TTC549 (cell line): ENCODE data around the gene NRXN3.

ENCODE experiments used
- FAIRE-seq: peaks from 2 replicates; lab custom pipeline; 2012; peaks lifted over from hg19 to GRCh38; lab: Jason Lieb, UNC

NRXN3 gene

GRCh38 chr14:79298373-79298772, 1128.2 kb downstream of the NRXN3 start:
- no peak for FAIRE-seq

GRCh38 chr14:79299162-79299561, 1129.0 kb downstream of the NRXN3 start:
- FAIRE-seq, result no peak

GRCh38 chr14:79304279-79304678, 1134.1 kb downstream of the NRXN3 start:
- no peak for FAIRE-seq

DNA sequence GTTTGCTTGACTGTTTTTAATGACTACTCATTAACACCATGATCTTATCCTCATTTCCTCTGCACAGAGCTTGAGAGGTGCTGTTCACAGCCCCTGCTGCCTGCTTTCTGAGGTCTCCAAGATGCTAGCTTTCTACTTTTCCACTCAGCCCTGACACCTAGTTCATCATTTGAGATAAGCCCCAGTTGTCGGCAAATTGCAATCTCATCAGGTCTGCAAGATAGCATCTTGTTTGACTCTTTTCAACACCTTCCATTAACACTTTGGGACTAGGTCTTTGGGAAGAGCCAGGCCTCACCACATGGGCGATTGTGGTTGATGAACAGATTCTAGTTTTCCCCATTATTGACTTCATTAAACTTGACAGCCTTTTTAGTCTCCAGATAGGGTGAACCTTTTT, 1136.4 kb downstream of the NRXN3 start:
- FAIRE-seq, result no peak

- FAIRE-seq, result no peak
Observed at GRCh38 chr14:79318371-79318770, 1148.2 kb downstream of the NRXN3 start.

- FAIRE-seq, result no peak
Observed at GRCh38 chr14:79320561-79320960, 1150.4 kb downstream of the NRXN3 start.

- no peak for FAIRE-seq
Observed at GRCh38 chr14:79321070-79321469, 1150.9 kb downstream of the NRXN3 start.

DNA sequence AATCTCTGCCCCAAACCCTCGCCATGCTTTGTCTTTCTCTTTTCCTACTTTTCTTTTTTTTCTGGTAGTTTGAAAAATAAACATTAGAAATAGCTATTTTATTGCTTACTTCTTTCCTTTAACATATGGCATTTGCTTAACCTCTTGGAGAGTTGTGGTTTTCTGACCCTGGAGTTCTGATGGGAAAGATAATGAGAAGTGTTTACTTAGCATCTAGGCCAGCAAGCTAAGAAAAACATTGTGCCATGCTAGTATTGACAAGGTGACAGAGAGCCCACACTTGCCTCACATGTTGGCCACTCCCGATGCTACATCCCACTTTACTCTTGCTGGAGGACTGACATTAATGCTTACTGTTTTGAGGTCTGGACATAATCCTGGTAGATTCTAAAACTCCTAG, 1154.9 kb downstream of the NRXN3 start:
- FAIRE-seq, result no peak

DNA sequence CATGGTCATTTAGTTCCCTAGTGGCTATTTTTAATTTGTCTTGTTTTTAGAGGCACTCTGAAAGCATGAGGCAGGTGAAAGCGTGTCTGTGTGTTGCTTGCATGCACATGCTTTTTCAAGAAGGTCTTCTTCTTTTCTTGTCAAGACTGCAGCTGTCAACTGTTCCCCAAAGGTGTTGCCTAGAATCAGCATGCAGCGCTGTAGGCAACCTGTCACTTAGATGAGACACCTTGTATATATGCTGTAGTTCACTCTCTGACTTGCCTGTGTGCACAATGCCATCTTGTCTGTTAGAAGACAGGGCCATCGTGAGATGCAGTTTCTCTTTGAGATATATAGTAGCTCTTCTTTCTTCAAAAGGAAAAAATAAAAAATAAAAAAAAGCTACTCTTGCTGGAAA, 1155.4 kb downstream of the NRXN3 start:
- no peak for FAIRE-seq

DNA sequence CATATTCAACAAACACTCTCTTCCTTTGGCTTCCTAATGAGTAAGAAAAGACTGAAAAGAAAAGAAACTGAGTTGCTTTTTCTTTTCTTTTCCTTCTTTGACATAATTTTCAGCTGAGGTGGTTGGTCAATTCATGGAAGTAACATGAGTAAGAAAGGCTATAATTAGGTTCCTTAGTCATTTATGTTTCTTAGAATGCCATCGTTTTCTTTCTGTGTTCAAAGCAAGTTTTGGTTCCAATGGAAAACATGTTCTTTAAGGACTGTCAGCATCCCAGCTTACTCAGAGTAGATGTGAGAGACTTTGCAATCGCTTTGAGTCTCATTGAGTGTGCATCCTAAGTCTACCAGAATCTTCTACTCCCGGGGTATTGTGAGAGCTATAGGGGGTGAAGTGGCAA, 1158.7 kb downstream of the NRXN3 start:
- no peak for FAIRE-seq

DNA sequence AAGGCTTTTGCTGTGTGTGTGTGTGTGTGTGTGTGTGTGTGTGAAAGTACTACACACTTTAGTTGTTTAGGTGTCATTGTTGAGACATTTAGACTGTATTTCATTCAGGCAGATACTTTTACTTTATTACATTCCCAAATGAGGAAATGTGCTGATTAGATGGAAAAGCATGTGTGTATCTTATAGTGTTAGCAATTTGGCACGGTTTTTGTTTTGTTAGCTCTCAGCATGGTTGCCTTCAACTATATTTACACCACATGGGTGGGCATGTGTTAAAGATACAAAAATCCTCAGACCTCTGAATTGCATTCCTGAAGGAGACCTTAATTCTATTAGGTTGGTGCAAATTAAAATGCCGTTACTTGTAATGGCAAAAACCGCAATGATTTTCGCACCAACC, 1161.7 kb downstream of the NRXN3 start:
- FAIRE-seq, result no peak

- no peak for FAIRE-seq
Observed at GRCh38 chr14:79332504-79333197, 1162.5 kb downstream of the NRXN3 start.

DNA sequence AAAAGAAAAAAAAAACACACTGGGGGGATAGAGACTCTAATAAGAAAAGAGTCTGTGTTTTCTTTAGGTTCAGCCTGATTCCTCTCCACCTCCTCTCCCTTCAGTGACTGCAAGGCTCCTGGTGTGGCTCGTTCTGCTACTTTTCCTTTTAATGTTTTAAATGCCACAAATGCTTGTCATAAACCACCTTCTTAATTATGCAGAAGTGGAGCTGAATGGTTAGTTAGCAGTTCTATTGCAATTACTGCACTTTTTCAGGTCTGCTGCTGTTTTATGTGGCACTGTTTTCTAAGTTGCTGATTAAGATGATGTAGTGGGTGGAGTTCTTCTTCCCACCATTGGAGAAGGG, 1163.0 kb downstream of the NRXN3 start:
- FAIRE-seq, result no peak

GRCh38 chr14:79334272-79334671, 1164.1 kb downstream of the NRXN3 start:
- FAIRE-seq, result no peak

DNA sequence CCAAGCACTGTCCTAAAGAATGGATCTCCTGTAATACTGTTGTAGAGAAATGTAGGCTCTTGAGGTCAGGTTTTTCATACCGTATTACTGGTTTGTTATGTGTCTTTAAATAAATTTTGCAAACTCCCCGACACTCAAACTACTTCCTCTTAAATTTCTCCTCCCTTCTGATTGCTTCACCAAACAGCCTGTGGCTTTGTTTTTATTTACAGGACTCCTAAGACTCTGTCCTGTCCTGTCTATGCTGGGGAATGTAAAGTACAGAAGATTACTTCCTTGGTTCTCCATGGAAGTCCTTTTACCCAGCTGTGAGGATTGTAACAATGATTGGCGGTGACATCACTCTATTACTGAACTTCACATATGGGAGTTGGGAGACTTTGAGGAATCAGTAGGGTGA, 1167.6 kb downstream of the NRXN3 start:
- FAIRE-seq, result no peak

DNA sequence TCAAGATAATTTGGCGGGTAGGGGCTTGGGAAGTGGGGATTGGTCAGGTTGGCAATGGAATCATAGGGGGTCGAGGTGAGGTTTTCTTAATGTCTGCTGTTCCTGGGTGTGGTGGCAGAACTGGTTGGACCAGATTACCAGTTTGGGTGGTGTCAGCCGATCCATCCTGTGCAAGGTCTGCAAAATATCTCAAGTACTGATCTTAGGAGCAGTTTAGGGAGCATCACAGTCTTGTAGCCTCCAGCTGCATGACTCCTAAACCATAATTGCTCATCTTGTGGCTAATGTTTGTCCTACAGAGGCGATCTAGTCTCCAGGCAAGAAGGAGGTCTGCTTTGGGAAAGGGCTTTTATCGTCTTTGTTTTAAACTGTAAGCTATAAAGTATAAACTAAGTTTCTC, 1172.8 kb downstream of the NRXN3 start:
- no peak for FAIRE-seq

DNA sequence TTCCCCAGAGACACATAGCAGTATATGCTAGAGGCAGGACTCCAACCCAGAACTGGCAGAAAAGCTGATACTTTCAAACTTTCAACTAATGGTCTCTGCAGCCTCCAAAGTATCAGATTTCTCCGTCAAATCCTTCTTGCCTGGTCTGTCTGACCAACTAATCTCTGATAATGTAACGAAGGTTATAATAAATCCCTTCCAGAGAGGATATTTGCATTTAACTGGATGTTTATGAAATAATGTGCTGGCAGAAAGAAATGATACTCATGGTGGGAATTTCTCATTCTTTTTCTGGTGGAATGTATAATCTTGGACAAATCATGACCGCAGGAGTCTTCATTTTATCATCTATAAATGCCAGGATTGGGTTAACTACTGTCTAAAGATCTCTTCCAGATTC, 1180.8 kb downstream of the NRXN3 start:
- no peak for FAIRE-seq

DNA sequence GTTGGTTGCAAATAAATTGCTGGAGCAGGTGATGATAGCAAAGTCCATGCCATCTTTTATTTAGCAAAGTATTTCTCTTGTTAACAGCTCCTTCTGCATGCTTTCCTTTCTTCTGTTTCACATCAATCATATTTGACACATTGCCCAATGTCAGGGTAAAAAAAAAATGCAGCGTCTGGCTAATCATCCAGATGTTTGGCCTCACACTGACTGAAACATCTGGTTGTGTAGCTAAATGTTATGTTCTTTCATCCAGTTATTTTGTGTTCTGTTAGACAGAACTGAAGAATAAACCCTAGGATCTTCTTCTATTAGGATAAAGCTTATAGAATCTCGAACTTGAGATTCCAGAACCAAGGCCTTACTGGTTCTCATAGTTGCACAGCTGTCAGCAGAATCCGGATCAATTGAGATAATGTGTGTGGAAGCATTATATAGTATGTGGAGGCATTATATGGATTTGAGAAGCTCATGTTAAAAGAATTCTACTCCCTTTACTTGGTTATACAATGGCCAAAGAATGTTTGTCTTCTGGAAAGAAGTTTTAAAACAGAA, 1182.0 kb downstream of the NRXN3 start:
- no peak for FAIRE-seq

DNA sequence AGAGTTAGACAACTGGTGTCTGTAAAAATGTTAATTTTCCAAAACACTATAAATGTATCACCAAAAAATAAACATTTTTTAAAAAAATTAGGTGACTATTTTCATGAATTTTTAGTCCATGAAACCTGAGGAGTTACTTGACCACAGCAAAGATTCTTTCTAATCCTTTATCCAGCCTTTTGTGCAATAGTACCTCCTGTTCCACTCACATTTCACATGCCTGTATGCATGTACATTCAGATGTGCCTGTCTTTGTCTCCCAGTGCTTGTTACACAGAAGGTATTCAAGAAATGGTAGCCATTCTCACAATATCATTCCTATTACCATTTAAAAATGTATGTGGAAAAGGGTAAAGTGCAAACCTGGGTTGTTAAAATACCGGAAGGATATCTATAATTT, 1184.2 kb downstream of the NRXN3 start:
- FAIRE-seq, result no peak

- no peak for FAIRE-seq
Observed at GRCh38 chr14:79356040-79356439, 1185.9 kb downstream of the NRXN3 start.

DNA sequence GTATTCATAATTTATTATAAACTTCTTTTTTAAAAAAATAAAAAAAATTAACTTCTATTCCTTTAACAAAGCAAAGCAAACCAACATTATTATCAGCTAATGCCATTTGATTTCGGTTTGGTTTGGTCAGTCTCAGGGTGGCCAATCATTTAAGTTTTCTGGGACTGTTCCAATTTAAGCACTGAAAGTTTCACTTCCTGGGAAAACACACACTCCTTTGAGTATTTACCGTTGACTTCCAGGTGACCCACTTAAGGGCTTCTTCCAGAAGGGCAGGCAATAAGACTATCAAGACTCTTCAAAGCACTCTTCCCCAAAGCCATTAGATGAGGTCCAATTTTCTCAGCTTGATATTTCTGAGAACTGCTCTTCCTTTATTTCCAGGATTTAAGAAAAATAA, 1187.1 kb downstream of the NRXN3 start:
- FAIRE-seq, result no peak

DNA sequence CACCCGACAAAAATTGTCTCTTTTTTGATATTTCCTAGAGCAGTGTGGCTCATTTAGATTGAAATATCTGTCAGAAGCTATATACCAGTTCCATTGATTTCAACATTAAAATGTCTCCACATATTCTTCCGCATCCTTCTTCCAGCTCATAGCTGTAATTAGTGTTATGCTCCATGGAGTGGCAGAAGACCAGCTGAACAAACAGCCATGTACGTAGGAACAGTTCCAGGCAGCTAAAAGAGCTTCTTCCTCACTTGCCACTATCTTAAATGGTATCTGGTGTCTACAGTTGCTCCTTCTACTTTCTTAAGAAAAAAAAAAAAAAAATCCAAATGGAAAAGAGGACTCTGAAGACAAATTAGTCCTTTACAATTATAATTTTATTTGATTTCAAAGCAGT, 1193.1 kb downstream of the NRXN3 start:
- no peak for FAIRE-seq

DNA sequence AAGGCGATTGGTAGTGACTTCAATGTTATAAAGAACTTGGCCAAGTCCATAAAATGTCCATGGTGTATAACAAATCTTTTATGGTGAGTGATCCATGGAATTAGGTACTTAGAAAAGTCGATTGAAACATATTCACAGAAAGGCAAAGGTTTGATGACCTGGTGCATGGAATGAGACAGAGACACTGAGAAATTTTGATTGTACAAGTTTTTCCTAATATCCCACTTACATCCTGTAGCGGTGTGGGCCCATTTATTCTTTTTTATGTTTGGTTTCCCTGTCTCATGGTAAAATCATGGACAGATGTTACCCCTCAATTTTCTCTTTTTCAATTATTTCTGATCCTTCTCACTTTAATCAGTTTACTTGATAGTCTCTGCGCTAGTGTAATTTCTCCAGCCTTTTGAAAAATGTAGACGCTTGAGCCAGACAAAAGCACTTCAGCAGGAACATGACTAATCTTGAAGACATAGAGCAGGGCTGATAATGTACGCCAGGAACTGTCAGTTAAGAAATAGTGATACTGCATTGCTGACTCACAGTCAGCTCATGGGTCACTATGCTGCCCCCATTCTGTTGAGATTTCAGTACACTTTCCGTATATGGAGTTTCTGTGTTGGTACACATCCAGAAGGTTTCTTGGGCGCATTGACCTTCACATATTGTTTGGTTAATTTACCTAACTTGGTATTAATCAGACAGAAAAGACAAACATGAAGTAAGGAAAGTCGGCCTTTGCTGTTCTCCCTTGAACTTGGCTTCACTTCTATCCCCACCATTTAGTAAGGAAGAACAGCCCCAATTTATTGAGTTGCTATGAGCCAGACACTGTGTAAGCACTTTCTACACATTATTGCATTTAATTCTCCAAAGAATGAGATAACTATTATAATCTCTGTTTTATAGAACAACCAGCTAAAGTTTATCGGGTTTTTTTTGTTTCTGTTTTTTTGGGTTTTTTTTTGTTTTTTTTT, 1199.5 kb downstream of the NRXN3 start:
- no peak for FAIRE-seq
